VCaP (cell line): Measurements from ENCODE around the gene SOX13.

Source experiments
- H3K27ac ChIP-seq: fragments of 450-650 bp; 2 replicates; pipeline ENCODE4 v1.5.1; 2017
- CTCF ChIP-seq: fragments of 450-650 bp; conservative IDR thresholded peaks from 2 replicates; pipeline ENCODE4 v1.5.1; 2017; ENCODE audit warnings: mild to moderate bottlenecking, moderate library complexity

SOX13 gene

GRCh38 chr1:204177133-204177532, 104.2 kb downstream of the SOX13 start:
- H3K27ac ChIP-seq: no peak overlapping the region

More at GRCh38 chr1:204177133-204177532, 104.2 kb downstream of the SOX13 start:
- no peak for TF ChIP-seq CTCF
